Right lobe of liver (tissue), 6 donors: ENCODE data around the gene AP4S1. TPM values are rescaled to one million over a fixed set of nuclear protein-coding genes. Genes with fewer than 3 reads are reported as not detected.
"Not testable (repeated sequence)": the region's sequence is repeated elsewhere in the genome, so short reads cannot be mapped to it uniquely, and the experiment has no call there.

Experiments used
- ATAC-seq, 4 donors: fragments of 200-7000 bp; cut with Tn5 transposase; one replicate each; pipeline ENCODE4 v1.9.1; 2020; ENCODE audit warnings: mild to moderate bottlenecking in 4 of 4, moderate library complexity in 4 of 4
- DNase-seq, 3 donors: peaks; one replicate each; pipeline ENCODE4 v3.0.0-alpha.2; 2020
- H3K27ac ChIP-seq, 3 donors: fragments of 200-600 bp; one replicate each; pipeline ENCODE4 v1.8.0; 2022
- H3K27me3 ChIP-seq, 2 donors: fragments of 200-600 bp; one replicate each; pipeline ENCODE4 v1.8.0; 2022
- H3K36me3 ChIP-seq, 4 donors: fragments of 200-600 bp; sonication (generic) in 1 of 4; one replicate each; pipeline versions ENCODE4 v1.5.1 to v1.8.0; 2017 to 2022; ENCODE audit warnings: control low read depth in 1 of 4
- H3K4me1 ChIP-seq, 4 donors: fragments of 200-600 bp; sonication (generic) in 1 of 4; one replicate each; pipeline versions ENCODE4 v1.5.1 to v1.8.0; 2017 to 2022; ENCODE audit warnings: control low read depth in 1 of 4
- H3K4me3 ChIP-seq, 3 donors: fragments of 200-600 bp; one replicate each; pipeline ENCODE4 v1.8.0; 2022
- H3K9me3 ChIP-seq, 4 donors: fragments of 200-600 bp; sonication (generic) in 1 of 4; one replicate each; pipeline versions ENCODE4 v1.5.1 to v1.8.0; 2017 to 2022; ENCODE audit warnings: control low read depth in 1 of 4
- CTCF ChIP-seq, 4 donors: fragments of 200-600 bp in 3 of 4; fragments of 450-650 bp in 1 of 4; IDR thresholded peaks; one replicate each; pipeline versions ENCODE4 v1.5.1 to v1.8.0; 2016 to 2022; ENCODE audit warnings: antibody characterized with exemption in 4 of 4, mild to moderate bottlenecking in 2 of 4
- POLR2A ChIP-seq: fragments of 450-650 bp; IDR thresholded peaks from one replicate; pipeline ENCODE4 v1.6.1; 2017; ENCODE audit warnings: antibody characterized with exemption, mild to moderate bottlenecking
- WGBS: methylation state at CpG from one replicate; pipeline ENCODE4 v1.1.6; 2018; ENCODE audit warnings: low coverage, low lambda C conversion rate; ENCODE audit not compliant: insufficient coverage; ENCODE audit errors: missing lambda C conversion rate; 5-methylcytosine and 5-hydroxymethylcytosine counted together
- intact Hi-C, 2 donors: fragments of 100-400 bp; cut with DNase I; formaldehyde crosslinking; loops; one replicate each; pipeline versions ENCODE4 v1.11.2 to v1.14.1; 2022
- long read RNA-seq: library from polyadenylated mRNA; unstranded; transcript quantifications from one replicate; pipeline ENCODE4 v2.0.0, GENCODE V29; 2019
- total RNA-seq, 6 experiments: library from RNA; depleted of rRNA in 2 of 6; stranded (reverse); fragments of >200 nt in 2 of 6; fragmentation: NEBNext Ultra II Directional in 3 of 6; extraction: Animal tissue kit (Norgen Biotek cat#: 25700) in 3 of 6; gene quantifications; one replicate each; pipeline versions ENCODE4 v1.1.0 to v1.2.4, GENCODE V29; 2016 to 2023
- donor health status: DM: no; HTN: yes; CAD: no.
- donor health status: DM: no; HTN: no; CAD: no.
- donor health status: DM: no; HTN: no; CAD: no.
- donor health status: DM: no; HTN: yes; CAD: no.
- donor health status: DM: no; HTN: yes; CAD: no.

The AP4S1 gene
- 1 to 10 TPM; 2.0 to 5.3 (median 2.5) TPM for total RNA-seq
- long read RNA-seq, result 0 reads

GRCh38 chr14:31025367-31026076, at the start of gene AP4S1:
Gene AP4S1, plus strand, starts transcription at chr14:31025649. Its CDS starts 40,548 bp downstream, at chr14:31066197.
- Histone ChIP-seq H3K9me3 (no peaks in the 10 kb centered on the region), H3K4me1 (peaks cover 0 to 18% (median 2%) of the 10 kb centered on the region in 4 donors), H3K27me3 (no peaks in the 10 kb centered on the region), H3K4me3 (peak within 1 kb of the TSS; percentile 92 to 95 (median 93)), H3K36me3 (no peaks in the 10 kb centered on the region), H3K27ac (peak within 1 kb of the TSS; percentile 98 to 99 (median 98))
- peak; percentile 64 to 71 (median 68) for DNase-seq
- TF ChIP-seq POLR2A (no peak), CTCF (IDR thresholded peaks at IDR 0.05) (no peak)
- 0% methylated on average over 17 of the region's 53 CpGs for WGBS
- ATAC-seq, result peak; percentile 5 to 24 (median 14)
- intact Hi-C loops, result no loop called here

- Histone ChIP-seq H3K4me1 (peaks cover 0 to 46% (median 8%) of the 10 kb centered on the region in 4 donors), H3K9me3 (no peaks in the 10 kb centered on the region), H3K27me3 (no peaks in the 10 kb centered on the region), H3K4me3 (no peak overlapping the region), H3K27ac (no peak overlapping the region), H3K36me3 (no peaks in the 10 kb centered on the region)
- ATAC-seq (no peak), DNase-seq (no peak)
- WGBS, result 70% methylated on average over 2 of the region's 2 CpGs
- intact Hi-C loops, result no loop called here
- no peak for TF ChIP-seq POLR2A
- TF ChIP-seq CTCF (IDR thresholded peaks at IDR 0.05), result no peak
These were observed 47.7 kb upstream of the AP4S1 start for GRCh38 chr14:30977752-30978151.

- not testable (repeated sequence) for H3K27me3 ChIP-seq, H3K4me3 ChIP-seq, H3K9me3 ChIP-seq, H3K36me3 ChIP-seq, DNase-seq
- WGBS, result 54% methylated on average over 11 of the region's 13 CpGs
- H3K27ac ChIP-seq, result peak overlapping the region in 1 of 3 donors; percentile 35
- ATAC-seq, result peak; percentile 87 to 94 (median 90)
- intact Hi-C loops, result loop anchor here (10.0 kb wide), 1 partner anchor 105 kb away; no protein-coding TSS in a partner anchor
- H3K4me1 ChIP-seq, result peaks cover 0 to 21% (median 3%) of the 10 kb centered on the region in 4 donors
- TF ChIP-seq CTCF (IDR thresholded peaks at IDR 0.05), result peak; percentile 59 to 68 (median 60)
These were observed 45.2 kb upstream of the AP4S1 start for GRCh38 chr14:30980106-30980704.

GRCh38 chr14:30980980-30981379, 44.5 kb upstream of the AP4S1 start:
- ATAC-seq (peak in 2 of 4 donors; percentile 16 to 48), DNase-seq (no peak)
- H3K4me1 ChIP-seq, result peaks cover 0 to 13% (median 3%) of the 10 kb centered on the region in 4 donors
- H3K4me3 ChIP-seq, result no peak overlapping the region
- no peak for TF ChIP-seq CTCF (IDR thresholded peaks at IDR 0.05)
- TF ChIP-seq POLR2A, result no peak
- peak overlapping the region in 1 of 3 donors; percentile 14 for H3K27ac ChIP-seq
- intact Hi-C loops, result loop anchor here (10.0 kb wide), 1 partner anchor 104 kb away; no protein-coding TSS in a partner anchor
- 61% methylated on average over 3 of the region's 3 CpGs for WGBS
- no peaks in the 10 kb centered on the region for H3K27me3 ChIP-seq
- no peaks in the 10 kb centered on the region for H3K9me3 ChIP-seq
- no peaks in the 10 kb centered on the region for H3K36me3 ChIP-seq
